SK-N-MC (cell line): Measurements from ENCODE around the gene NOC2L.

ENCODE experiments used
- EZH2 ChIP-seq: fragments of 200-600 bp; sonication (generic); IDR thresholded peaks from one replicate; pipeline ENCODE4 v1.6.1; 2017; ENCODE audit warnings: antibody characterized with exemption
- POLR2AphosphoS5 ChIP-seq: IDR thresholded peaks from 2 replicates; pipeline ENCODE4 v1.6.1; 2012; ENCODE audit warnings: mild to moderate bottlenecking, low read depth, low read length, borderline replicate concordance

- no peak for TF ChIP-seq POLR2AphosphoS5
- no peak for TF ChIP-seq EZH2
Observed at GRCh38 chr1:938711-939489, 20.2 kb downstream of the NOC2L start.
